M059J (cell line): ENCODE data around the gene GPSM3. TPM values are rescaled to one million over a fixed set of nuclear protein-coding genes. Genes with fewer than 3 reads are reported as not detected.
"Not testable (repeated sequence)": the region's sequence is repeated elsewhere in the genome, so short reads cannot be mapped to it uniquely, and the experiment has no call there.

Experiments used
- DNase-seq: peaks from one replicate; pipeline ENCODE4 v3.0.0-alpha.2; 2012; ENCODE audit warnings: low read depth
- total RNA-seq: library from RNA; depleted of rRNA; stranded (reverse); fragments of >200 nt; shearing (Covaris generic); gene quantifications from 2 replicates; pipeline ENCODE4 v1.2.3, GENCODE V29; 2014; rRNA removed

GPSM3 gene
- total RNA-seq, 1 experiment from 2014 or later: 12.9 TPM

GRCh38 chr6:32149932-32150870 lies 42.2 kb downstream of the GPSM3 start:
- no peak for DNase-seq

- no peak for DNase-seq
These were observed 43.2 kb downstream of the GPSM3 start for GRCh38 chr6:32149092-32149755.

- DNase-seq: no peak
These were observed 44.0 kb downstream of the GPSM3 start for GRCh38 chr6:32148289-32149091.

- DNase-seq: no peak
These were observed 44.9 kb downstream of the GPSM3 start for GRCh38 chr6:32147401-32148132.

GRCh38 chr6:32146687-32147086 lies 45.8 kb downstream of the GPSM3 start:
- DNase-seq: no peak

GRCh38 chr6:32146287-32146686 lies 46.2 kb downstream of the GPSM3 start:
- no peak for DNase-seq

GRCh38 chr6:32144238-32144637 lies 48.2 kb downstream of the GPSM3 start:
- not testable (repeated sequence) for DNase-seq

Other genes with a start within 250 kb of the GPSM3 start
- gene CFB, start 246.5 kb downstream of the GPSM3 start, total RNA-seq: 7.8 and 8.4 TPM in 2 replicates
- 201 and 228 TPM in 2 replicates for gene NELFE, start 233.7 kb downstream of the GPSM3 start, total RNA-seq
- 60.4 and 72.3 TPM in 2 replicates for gene SKIC2, start 233.5 kb downstream of the GPSM3 start, total RNA-seq
- 26.8 and 33.3 TPM in 2 replicates for gene DXO, start 220.5 kb downstream of the GPSM3 start, total RNA-seq
- gene C4A, start 210.6 kb downstream of the GPSM3 start, total RNA-seq: 4.1 and 5.6 TPM in 2 replicates
- 3.0 and 3.1 TPM in 2 replicates for gene C4B, start 177.8 kb downstream of the GPSM3 start, total RNA-seq
- gene CYP21A2, start 154.2 kb downstream of the GPSM3 start, total RNA-seq: not detected in 2 replicates
- 0.10 TPM in 1 of 2 replicates, not detected in the other for gene TNXB, start 83.3 kb downstream of the GPSM3 start, total RNA-seq
- gene ATF6B, start 64.4 kb downstream of the GPSM3 start, total RNA-seq: 25.3 and 30.3 TPM in 2 replicates
- gene FKBPL, start 62.4 kb downstream of the GPSM3 start, total RNA-seq: 10.2 and 14.5 TPM in 2 replicates
- gene PRRT1, start 40.7 kb downstream of the GPSM3 start, total RNA-seq: 0.12 TPM in 1 of 2 replicates, not detected in the other
- gene PPT2, start 38.5 kb downstream of the GPSM3 start, total RNA-seq: 11.3 and 12.3 TPM in 2 replicates
- 0.89 and 1.6 TPM in 2 replicates for gene EGFL8, start 28.0 kb downstream of the GPSM3 start, total RNA-seq
- gene AGPAT1, start 16.6 kb downstream of the GPSM3 start, total RNA-seq: 101 and 120 TPM in 2 replicates
- 158 and 159 TPM in 2 replicates for gene RNF5, start 14.2 kb downstream of the GPSM3 start, total RNA-seq
- gene AGER, start 8.4 kb downstream of the GPSM3 start, total RNA-seq: 0.07 and 0.15 TPM in 2 replicates
- gene PBX2, start 2.4 kb downstream of the GPSM3 start, total RNA-seq: 20.3 and 29.8 TPM in 2 replicates
- gene NOTCH4, start 31.4 kb upstream of the GPSM3 start, total RNA-seq: 1.7 and 2.2 TPM in 2 replicates
- gene TSBP1, start 179.3 kb upstream of the GPSM3 start, total RNA-seq: not detected in 2 replicates
- gene BTNL2, start 214.5 kb upstream of the GPSM3 start, total RNA-seq: not detected in 2 replicates
- 1.2 and 2.0 TPM in 2 replicates for gene HLA-DRA, start 247.2 kb upstream of the GPSM3 start, total RNA-seq